Vagina (tissue), 2 donors: Measurements from ENCODE around the gene RABGGTA. TPM values are rescaled to one million over a fixed set of nuclear protein-coding genes. Genes with fewer than 3 reads are reported as not detected.

ENCODE experiments used
- DNase-seq, 2 donors: peaks; one replicate each; pipeline ENCODE4 v3.0.0-alpha.2; 2017; ENCODE audit errors: extremely low spot score in 2 of 2
- H3K27ac ChIP-seq: fragments of 200-600 bp; sonication (generic); one replicate; pipeline ENCODE4 v1.5.1; 2019
- H3K27me3 ChIP-seq: fragments of 200-600 bp; sonication (generic); one replicate; pipeline ENCODE4 v1.5.1; 2019
- H3K36me3 ChIP-seq, 2 donors: fragments of 200-600 bp; sonication (generic); one replicate each; pipeline ENCODE4 v1.5.1; 2017 to 2019
- H3K4me1 ChIP-seq: fragments of 200-600 bp; sonication (generic); one replicate; pipeline ENCODE4 v1.5.1; 2019
- H3K4me3 ChIP-seq, 2 donors: fragments of 200-600 bp; sonication (generic); 1 replicate in 1 of 2; 2 replicates in 1 of 2; pipeline ENCODE4 v1.5.1; 2016 to 2019
- H3K9me3 ChIP-seq: fragments of 200-600 bp; sonication (generic); one replicate; pipeline ENCODE4 v1.5.1; 2019
- POLR2A ChIP-seq, 2 donors: fragments of 450-650 bp; IDR thresholded peaks; one replicate each; pipeline ENCODE4 v1.6.1; 2017; ENCODE audit warnings: antibody characterized with exemption in 2 of 2, mild to moderate bottlenecking in 2 of 2, moderate library complexity in 2 of 2
- POLR2AphosphoS5 ChIP-seq, 2 donors: sonication (generic); formaldehyde crosslinking; IDR thresholded peaks; one replicate each; pipeline ENCODE4 v1.9.0; 2017; ENCODE audit warnings: antibody characterized with exemption in 2 of 2, mild to moderate bottlenecking in 2 of 2, low read depth in 1 of 2; ENCODE audit not compliant: insufficient read depth in 1 of 2
- intact Hi-C: fragments of 100-400 bp; cut with DNase I; formaldehyde crosslinking; loops from one replicate; pipeline ENCODE4 v1.15.1; 2023
- total RNA-seq: library from RNA; depleted of rRNA; stranded (reverse); fragments of >200 nt; gene quantifications from one replicate; pipeline ENCODE4 v1.2.3, GENCODE V29; 2016
- TF ChIP-seq, protein P1 (sequence below), 3 experiments: fragments of 450-650 bp in 2 of 3; fragments of 200-600 bp in 1 of 3; sonication (generic) in 1 of 3; IDR thresholded peaks; one replicate each; pipeline ENCODE4 v1.5.1; 2017 to 2019; ENCODE audit warnings: antibody characterized with exemption in 3 of 3, mild to moderate bottlenecking in 2 of 3, moderate library complexity in 2 of 3

Gene RABGGTA
- total RNA-seq, 1 donor from 2014 or later = 43.5 TPM

GRCh38 chr14:24258548-24259265 lies 12.7 kb downstream of the RABGGTA start:
- Histone ChIP-seq H3K4me3 (no peak overlapping the region), H3K27me3 (no peaks in the 10 kb centered on the region), H3K36me3 (no peaks in the 10 kb centered on the region), H3K27ac (no peak overlapping the region), H3K9me3 (no peaks in the 10 kb centered on the region), H3K4me1 (peaks cover 11% of the 10 kb centered on the region)
- intact Hi-C loops = no loop called here
- TF ChIP-seq, protein P1, sequence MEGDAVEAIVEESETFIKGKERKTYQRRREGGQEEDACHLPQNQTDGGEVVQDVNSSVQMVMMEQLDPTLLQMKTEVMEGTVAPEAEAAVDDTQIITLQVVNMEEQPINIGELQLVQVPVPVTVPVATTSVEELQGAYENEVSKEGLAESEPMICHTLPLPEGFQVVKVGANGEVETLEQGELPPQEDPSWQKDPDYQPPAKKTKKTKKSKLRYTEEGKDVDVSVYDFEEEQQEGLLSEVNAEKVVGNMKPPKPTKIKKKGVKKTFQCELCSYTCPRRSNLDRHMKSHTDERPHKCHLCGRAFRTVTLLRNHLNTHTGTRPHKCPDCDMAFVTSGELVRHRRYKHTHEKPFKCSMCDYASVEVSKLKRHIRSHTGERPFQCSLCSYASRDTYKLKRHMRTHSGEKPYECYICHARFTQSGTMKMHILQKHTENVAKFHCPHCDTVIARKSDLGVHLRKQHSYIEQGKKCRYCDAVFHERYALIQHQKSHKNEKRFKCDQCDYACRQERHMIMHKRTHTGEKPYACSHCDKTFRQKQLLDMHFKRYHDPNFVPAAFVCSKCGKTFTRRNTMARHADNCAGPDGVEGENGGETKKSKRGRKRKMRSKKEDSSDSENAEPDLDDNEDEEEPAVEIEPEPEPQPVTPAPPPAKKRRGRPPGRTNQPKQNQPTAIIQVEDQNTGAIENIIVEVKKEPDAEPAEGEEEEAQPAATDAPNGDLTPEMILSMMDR (IDR thresholded peaks at IDR 0.05) = no peak
- TF ChIP-seq POLR2A (IDR thresholded peaks at IDR 0.05) = no peak
- no peak for TF ChIP-seq POLR2AphosphoS5 (IDR thresholded peaks at IDR 0.05; ENCODE audit: insufficient read depth in 1 of 2, low read depth in 1 of 2)
- no peak for DNase-seq

DNA sequence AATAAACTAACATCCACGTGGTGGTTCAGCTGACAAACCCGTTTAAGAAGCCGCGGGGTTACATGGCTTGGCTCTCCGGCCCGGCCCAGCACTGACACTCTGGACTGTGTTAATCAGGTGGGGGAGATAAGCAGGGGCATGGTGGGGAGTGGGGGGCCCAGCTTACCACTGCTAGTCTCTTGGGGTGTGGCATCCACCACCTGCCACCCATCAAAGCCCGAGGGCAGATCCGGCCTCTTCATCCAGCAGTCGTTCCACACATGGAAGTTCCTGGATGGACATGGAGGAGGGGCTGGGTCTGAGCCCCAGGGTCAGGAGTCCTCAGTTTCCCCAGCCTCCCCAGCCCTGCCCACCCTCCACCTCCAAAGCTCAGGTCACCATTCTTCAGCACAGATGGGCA lies 13.3 kb downstream of the RABGGTA start:
- DNase-seq = no peak
- H3K27ac ChIP-seq = no peak overlapping the region
- H3K9me3 ChIP-seq = no peaks in the 10 kb centered on the region
- H3K27me3 ChIP-seq = no peaks in the 10 kb centered on the region
- intact Hi-C loops = no loop called here
- TF ChIP-seq POLR2AphosphoS5 (IDR thresholded peaks at IDR 0.05; ENCODE audit: insufficient read depth in 1 of 2, low read depth in 1 of 2) = no peak
- TF ChIP-seq, protein P1 (IDR thresholded peaks at IDR 0.05) = no peak
- no peak for TF ChIP-seq POLR2A (IDR thresholded peaks at IDR 0.05)
- H3K36me3 ChIP-seq = no peaks in the 10 kb centered on the region
- H3K4me1 ChIP-seq = peaks cover 11% of the 10 kb centered on the region
- H3K4me3 ChIP-seq = no peak overlapping the region

GRCh38 chr14:24256960-24257359 lies 14.4 kb downstream of the RABGGTA start:
- Histone ChIP-seq H3K4me1 (peaks cover 11% of the 10 kb centered on the region), H3K9me3 (no peaks in the 10 kb centered on the region), H3K36me3 (no peaks in the 10 kb centered on the region), H3K4me3 (no peak overlapping the region), H3K27me3 (no peaks in the 10 kb centered on the region), H3K27ac (no peak overlapping the region)
- TF ChIP-seq, protein P1 (IDR thresholded peaks at IDR 0.05) = no peak
- TF ChIP-seq POLR2AphosphoS5 (IDR thresholded peaks at IDR 0.05; ENCODE audit: insufficient read depth in 1 of 2, low read depth in 1 of 2) (no peak), POLR2A (IDR thresholded peaks at IDR 0.05) (no peak)
- DNase-seq = no peak
- intact Hi-C loops = no loop called here

DNA sequence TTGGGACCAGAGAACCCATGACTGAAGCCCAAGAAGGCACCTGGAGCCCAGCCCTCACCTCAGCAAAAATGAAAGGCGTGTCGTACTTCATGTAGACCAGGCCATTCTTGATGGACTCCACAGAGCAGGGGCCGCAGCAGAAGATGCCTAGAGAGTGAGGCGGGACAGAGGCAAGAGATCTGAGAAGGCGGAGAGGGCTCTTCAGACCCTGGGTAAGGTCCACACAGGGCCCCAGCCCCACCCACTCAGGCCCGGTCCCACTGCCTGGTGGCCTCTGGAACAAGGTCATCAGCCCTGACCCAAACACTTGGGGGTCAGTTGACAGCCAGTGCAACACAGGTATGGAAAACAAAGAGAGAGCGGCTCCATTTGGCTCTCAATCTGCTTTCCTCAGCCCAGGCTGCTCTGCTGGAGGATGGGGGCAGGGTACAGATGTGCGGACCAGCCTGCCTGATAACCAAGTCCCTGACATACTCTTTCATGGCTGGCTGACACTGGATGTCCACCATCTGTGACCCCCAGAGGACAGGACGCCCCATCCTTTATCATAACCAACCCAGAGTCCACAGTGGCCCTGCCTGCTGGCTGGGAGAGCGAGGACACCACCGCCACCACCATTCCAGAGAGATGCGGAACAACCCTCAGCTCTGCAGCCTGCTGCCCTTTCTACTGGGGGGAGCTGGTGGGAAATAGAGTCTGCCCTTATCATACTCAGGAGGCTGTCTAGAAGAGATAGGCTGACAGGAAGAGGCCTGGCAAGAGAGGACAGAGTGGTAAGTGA lies 15.3 kb downstream of the RABGGTA start:
- Histone ChIP-seq H3K4me3 (no peak overlapping the region), H3K36me3 (no peaks in the 10 kb centered on the region), H3K9me3 (no peaks in the 10 kb centered on the region), H3K27me3 (no peaks in the 10 kb centered on the region), H3K27ac (no peak overlapping the region), H3K4me1 (peaks cover 11% of the 10 kb centered on the region)
- intact Hi-C loops = no loop called here
- no peak for TF ChIP-seq POLR2AphosphoS5 (IDR thresholded peaks at IDR 0.05; ENCODE audit: insufficient read depth in 1 of 2, low read depth in 1 of 2)
- no peak for TF ChIP-seq POLR2A (IDR thresholded peaks at IDR 0.05)
- TF ChIP-seq, protein P1 (IDR thresholded peaks at IDR 0.05) = no peak
- no peak for DNase-seq

DNA sequence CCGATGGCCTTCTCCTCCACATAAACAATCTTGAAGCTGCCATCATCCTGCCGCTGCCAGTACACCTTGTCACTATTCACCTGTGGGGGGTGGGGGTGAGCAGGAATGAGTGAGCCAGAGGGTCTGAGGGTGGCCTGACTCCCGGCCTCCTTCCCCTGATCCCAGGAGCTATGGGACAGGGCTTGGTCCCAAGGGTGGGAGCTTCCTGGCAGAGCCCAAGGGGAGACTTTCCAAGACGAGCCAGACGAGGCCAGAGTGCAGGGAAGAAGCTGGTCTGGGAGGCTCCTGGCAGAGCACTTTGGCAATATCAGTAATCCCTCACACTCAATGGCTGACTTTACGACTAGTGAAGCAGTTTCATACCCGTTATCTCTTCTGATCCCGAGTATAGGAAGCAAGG lies 16.0 kb downstream of the RABGGTA start:
- Histone ChIP-seq H3K27me3 (no peaks in the 10 kb centered on the region), H3K36me3 (no peaks in the 10 kb centered on the region), H3K27ac (no peak overlapping the region), H3K4me3 (no peak overlapping the region), H3K9me3 (no peaks in the 10 kb centered on the region), H3K4me1 (peaks cover 11% of the 10 kb centered on the region)
- intact Hi-C loops = no loop called here
- DNase-seq = no peak
- TF ChIP-seq POLR2AphosphoS5 (IDR thresholded peaks at IDR 0.05; ENCODE audit: insufficient read depth in 1 of 2, low read depth in 1 of 2) (no peak), POLR2A (IDR thresholded peaks at IDR 0.05) (no peak)
- TF ChIP-seq, protein P1 (IDR thresholded peaks at IDR 0.05) = no peak
